T-helper 9 cell (primary cell): ENCODE data around the gene NEIL1.
"Not testable (repeated sequence)": the region's sequence is repeated elsewhere in the genome, so short reads cannot be mapped to it uniquely, and the experiment has no call there.

Experiments used
- DNase-seq: peaks from one replicate; pipeline ENCODE4 v3.0.0-alpha.2; 2020

The NEIL1 gene

GRCh38 chr15:75333654-75334419 lies 13.0 kb upstream of the NEIL1 start:
- not testable (repeated sequence) for DNase-seq

GRCh38 chr15:75335313-75335704 lies 11.5 kb upstream of the NEIL1 start:
- DNase-seq: no peak

- peak; percentile 56 for DNase-seq
Observed at GRCh38 chr15:75335705-75336355, 11.0 kb upstream of the NEIL1 start, which contains the start of gene COMMD4. COMMD4 (plus strand) TSS chr15:75336063; CDS start chr15:75336090, 27 bp downstream.

GRCh38 chr15:75338661-75339240 lies 8.1 kb upstream of the NEIL1 start:
- DNase-seq: no peak

- no peak for DNase-seq
Observed at GRCh38 chr15:75339531-75340240, 7.2 kb upstream of the NEIL1 start.

- DNase-seq: no peak
Observed at GRCh38 chr15:75342221-75342620, 4.6 kb upstream of the NEIL1 start.

GRCh38 chr15:75343953-75344352 lies 2.9 kb upstream of the NEIL1 start:
- DNase-seq: not testable (repeated sequence)

- DNase-seq: peak; percentile 41
Observed at GRCh38 chr15:75347222-75348033, 589 bp downstream of the NEIL1 start.

GRCh38 chr15:75348034-75348561 lies 1.3 kb downstream of the NEIL1 start:
- peak; percentile 15 for DNase-seq

- no peak for DNase-seq
Observed at GRCh38 chr15:75348562-75349350, 1.9 kb downstream of the NEIL1 start.

GRCh38 chr15:75349351-75349669 lies 2.5 kb downstream of the NEIL1 start:
- not testable (repeated sequence) for DNase-seq

- peak; percentile 69 for DNase-seq
Observed at GRCh38 chr15:75349851-75350588, 3.2 kb downstream of the NEIL1 start.

- no peak for DNase-seq
Observed at GRCh38 chr15:75350601-75351361, 3.9 kb downstream of the NEIL1 start.

- DNase-seq: no peak
Observed at GRCh38 chr15:75352186-75353080, 5.6 kb downstream of the NEIL1 start.

GRCh38 chr15:75353604-75354003 lies 6.8 kb downstream of the NEIL1 start:
- DNase-seq: no peak

GRCh38 chr15:75354454-75354853 lies 7.6 kb downstream of the NEIL1 start:
- DNase-seq: no peak

GRCh38 chr15:75355369-75355768 lies 8.5 kb downstream of the NEIL1 start:
- DNase-seq: no peak

- DNase-seq: no peak
Observed at GRCh38 chr15:75356006-75356405, 9.2 kb downstream of the NEIL1 start.

GRCh38 chr15:75356517-75356916 lies 9.7 kb downstream of the NEIL1 start:
- no peak for DNase-seq
